GM10847 (cell line): Measurements from ENCODE around the gene TRIM38.

Experiments used
- POLR2A ChIP-seq: IDR thresholded peaks from 2 replicates; pipeline ENCODE4 v1.6.1; 2011; ENCODE audit not compliant: insufficient read length; ENCODE audit errors: extremely low read depth

The TRIM38 gene

GRCh38 chr6:26033941-26034354 is 71.3 kb downstream of the TRIM38 start:
- no peak for TF ChIP-seq POLR2A

DNA sequence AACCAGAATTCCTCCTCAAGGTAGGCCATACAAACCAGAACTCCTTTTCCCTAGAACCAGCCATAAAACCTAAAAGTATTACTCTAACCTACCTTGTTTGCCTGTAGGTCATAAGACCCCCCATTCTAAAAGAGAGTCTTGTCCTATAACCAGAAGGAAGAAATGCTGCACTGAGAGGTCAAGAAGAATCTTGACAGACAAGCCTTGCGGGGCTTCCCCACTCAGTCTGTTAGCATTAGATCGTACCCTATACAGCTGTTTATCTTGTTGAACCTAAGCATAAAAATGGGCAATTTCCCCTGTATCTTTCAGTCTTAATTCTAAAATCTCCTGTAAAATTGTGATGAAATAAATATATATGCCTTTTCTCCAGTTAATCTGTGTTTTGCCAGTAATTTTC is 72.3 kb downstream of the TRIM38 start:
- TF ChIP-seq POLR2A: no peak
